Measurements from ENCODE around the gene CPS1. TPM values are rescaled to one million over a fixed set of nuclear protein-coding genes. Genes with fewer than 3 reads are reported as not detected.

The CPS1 gene
- total and polyA plus RNA-seq, 2 experiments from 2014 or later: 5.5 to 11.0 TPM

GRCh38 chr2:210617732-210618330, 61.4 kb downstream of the CPS1 start:
- no peaks in the 10 kb centered on the region for H3K79me2 ChIP-seq (replicated peaks; ENCODE audit: insufficient read depth)
- no peaks in the 10 kb centered on the region for H3K27me3 ChIP-seq (ENCODE audit: insufficient read depth)
- H3F3A ChIP-seq (replicated peaks; ENCODE audit: low read depth): no peaks in the 10 kb centered on the region
- H3K4me2 ChIP-seq: no peak overlapping the region
- Mint-ChIP-seq H3K36me3 (ENCODE audit: low read depth) (no peaks in the 10 kb centered on the region; the same call in 2 of the 3 replicates), H3K4me3 (no peak overlapping the region), H3K27me3 (ENCODE audit: insufficient read depth, low read depth, poor library complexity) (peaks cover 2% of the 10 kb centered on the region), H3K27ac (no peak overlapping the region), H3K4me1 (peaks cover 10% of the 10 kb centered on the region), H3K9me3 (no peaks in the 10 kb centered on the region)
- peak; percentile 69 for DNase-seq (ENCODE audit: low spot score)
- peaks cover 4% of the 10 kb centered on the region for H3K4me1 ChIP-seq (ENCODE audit: insufficient read depth)
- H3K36me3 ChIP-seq (ENCODE audit: insufficient read depth): no peaks in the 10 kb centered on the region
- no peak overlapping the region for H3K4me3 ChIP-seq
- TF ChIP-seq JUNB (IDR thresholded peaks at IDR 0.05; ENCODE audit: unreplicated experiment) (no peak), NANOG (IDR thresholded peaks at IDR 0.05; ENCODE audit: borderline replicate concordance) (no peak), CTCF (conservative IDR thresholded peaks at IDR 0.05; ENCODE audit: low read depth in 2 of 2) (peak; percentile 82 to 88), ZNF331 (CRISPR knock-in tag; IDR thresholded peaks at IDR 0.05; ENCODE audit: low read depth) (no peak)
- H3K27ac ChIP-seq (ENCODE audit: low read depth): no peak overlapping the region
- no peaks in the 10 kb centered on the region for H4K20me1 ChIP-seq (replicated peaks; ENCODE audit: insufficient read depth)
- H3K9me2 ChIP-seq (ENCODE audit: insufficient read depth): no peaks in the 10 kb centered on the region
- H2AFZ ChIP-seq: no peak overlapping the region
- peak; percentile 77 for ATAC-seq

- Histone ChIP-seq H4K20me1 (replicated peaks; ENCODE audit: insufficient read depth) (no peaks in the 10 kb centered on the region), H3K27me3 (ENCODE audit: insufficient read depth) (no peaks in the 10 kb centered on the region), H3K4me3 (no peak overlapping the region), H3F3A (replicated peaks; ENCODE audit: low read depth) (no peaks in the 10 kb centered on the region), H3K9me2 (ENCODE audit: insufficient read depth) (no peaks in the 10 kb centered on the region), H3K4me2 (no peak overlapping the region), H3K4me1 (ENCODE audit: insufficient read depth) (peaks cover 4% of the 10 kb centered on the region), H2AFZ (no peak overlapping the region), H3K27ac (ENCODE audit: low read depth) (no peak overlapping the region), H3K36me3 (ENCODE audit: insufficient read depth) (no peaks in the 10 kb centered on the region), H3K79me2 (replicated peaks; ENCODE audit: insufficient read depth) (no peaks in the 10 kb centered on the region)
- ATAC-seq (peak; percentile 80), DNase-seq (ENCODE audit: low spot score) (peak; percentile 79)
- Mint-ChIP-seq H3K9me3 (no peaks in the 10 kb centered on the region), H3K4me1 (peaks cover 15% of the 10 kb centered on the region), H3K4me3 (no peak overlapping the region), H3K36me3 (ENCODE audit: low read depth) (no peaks in the 10 kb centered on the region; the same call in 2 of the 3 replicates), H3K27me3 (ENCODE audit: insufficient read depth, low read depth, poor library complexity) (peaks cover 2% of the 10 kb centered on the region), H3K27ac (peak overlapping the region; percentile 78)
- no peak for TF ChIP-seq ZNF331 (CRISPR knock-in tag; IDR thresholded peaks at IDR 0.05; ENCODE audit: low read depth)
- TF ChIP-seq NANOG (IDR thresholded peaks at IDR 0.05; ENCODE audit: borderline replicate concordance): no peak; the same call in 1 of the 2 replicates
- TF ChIP-seq, protein P1, sequence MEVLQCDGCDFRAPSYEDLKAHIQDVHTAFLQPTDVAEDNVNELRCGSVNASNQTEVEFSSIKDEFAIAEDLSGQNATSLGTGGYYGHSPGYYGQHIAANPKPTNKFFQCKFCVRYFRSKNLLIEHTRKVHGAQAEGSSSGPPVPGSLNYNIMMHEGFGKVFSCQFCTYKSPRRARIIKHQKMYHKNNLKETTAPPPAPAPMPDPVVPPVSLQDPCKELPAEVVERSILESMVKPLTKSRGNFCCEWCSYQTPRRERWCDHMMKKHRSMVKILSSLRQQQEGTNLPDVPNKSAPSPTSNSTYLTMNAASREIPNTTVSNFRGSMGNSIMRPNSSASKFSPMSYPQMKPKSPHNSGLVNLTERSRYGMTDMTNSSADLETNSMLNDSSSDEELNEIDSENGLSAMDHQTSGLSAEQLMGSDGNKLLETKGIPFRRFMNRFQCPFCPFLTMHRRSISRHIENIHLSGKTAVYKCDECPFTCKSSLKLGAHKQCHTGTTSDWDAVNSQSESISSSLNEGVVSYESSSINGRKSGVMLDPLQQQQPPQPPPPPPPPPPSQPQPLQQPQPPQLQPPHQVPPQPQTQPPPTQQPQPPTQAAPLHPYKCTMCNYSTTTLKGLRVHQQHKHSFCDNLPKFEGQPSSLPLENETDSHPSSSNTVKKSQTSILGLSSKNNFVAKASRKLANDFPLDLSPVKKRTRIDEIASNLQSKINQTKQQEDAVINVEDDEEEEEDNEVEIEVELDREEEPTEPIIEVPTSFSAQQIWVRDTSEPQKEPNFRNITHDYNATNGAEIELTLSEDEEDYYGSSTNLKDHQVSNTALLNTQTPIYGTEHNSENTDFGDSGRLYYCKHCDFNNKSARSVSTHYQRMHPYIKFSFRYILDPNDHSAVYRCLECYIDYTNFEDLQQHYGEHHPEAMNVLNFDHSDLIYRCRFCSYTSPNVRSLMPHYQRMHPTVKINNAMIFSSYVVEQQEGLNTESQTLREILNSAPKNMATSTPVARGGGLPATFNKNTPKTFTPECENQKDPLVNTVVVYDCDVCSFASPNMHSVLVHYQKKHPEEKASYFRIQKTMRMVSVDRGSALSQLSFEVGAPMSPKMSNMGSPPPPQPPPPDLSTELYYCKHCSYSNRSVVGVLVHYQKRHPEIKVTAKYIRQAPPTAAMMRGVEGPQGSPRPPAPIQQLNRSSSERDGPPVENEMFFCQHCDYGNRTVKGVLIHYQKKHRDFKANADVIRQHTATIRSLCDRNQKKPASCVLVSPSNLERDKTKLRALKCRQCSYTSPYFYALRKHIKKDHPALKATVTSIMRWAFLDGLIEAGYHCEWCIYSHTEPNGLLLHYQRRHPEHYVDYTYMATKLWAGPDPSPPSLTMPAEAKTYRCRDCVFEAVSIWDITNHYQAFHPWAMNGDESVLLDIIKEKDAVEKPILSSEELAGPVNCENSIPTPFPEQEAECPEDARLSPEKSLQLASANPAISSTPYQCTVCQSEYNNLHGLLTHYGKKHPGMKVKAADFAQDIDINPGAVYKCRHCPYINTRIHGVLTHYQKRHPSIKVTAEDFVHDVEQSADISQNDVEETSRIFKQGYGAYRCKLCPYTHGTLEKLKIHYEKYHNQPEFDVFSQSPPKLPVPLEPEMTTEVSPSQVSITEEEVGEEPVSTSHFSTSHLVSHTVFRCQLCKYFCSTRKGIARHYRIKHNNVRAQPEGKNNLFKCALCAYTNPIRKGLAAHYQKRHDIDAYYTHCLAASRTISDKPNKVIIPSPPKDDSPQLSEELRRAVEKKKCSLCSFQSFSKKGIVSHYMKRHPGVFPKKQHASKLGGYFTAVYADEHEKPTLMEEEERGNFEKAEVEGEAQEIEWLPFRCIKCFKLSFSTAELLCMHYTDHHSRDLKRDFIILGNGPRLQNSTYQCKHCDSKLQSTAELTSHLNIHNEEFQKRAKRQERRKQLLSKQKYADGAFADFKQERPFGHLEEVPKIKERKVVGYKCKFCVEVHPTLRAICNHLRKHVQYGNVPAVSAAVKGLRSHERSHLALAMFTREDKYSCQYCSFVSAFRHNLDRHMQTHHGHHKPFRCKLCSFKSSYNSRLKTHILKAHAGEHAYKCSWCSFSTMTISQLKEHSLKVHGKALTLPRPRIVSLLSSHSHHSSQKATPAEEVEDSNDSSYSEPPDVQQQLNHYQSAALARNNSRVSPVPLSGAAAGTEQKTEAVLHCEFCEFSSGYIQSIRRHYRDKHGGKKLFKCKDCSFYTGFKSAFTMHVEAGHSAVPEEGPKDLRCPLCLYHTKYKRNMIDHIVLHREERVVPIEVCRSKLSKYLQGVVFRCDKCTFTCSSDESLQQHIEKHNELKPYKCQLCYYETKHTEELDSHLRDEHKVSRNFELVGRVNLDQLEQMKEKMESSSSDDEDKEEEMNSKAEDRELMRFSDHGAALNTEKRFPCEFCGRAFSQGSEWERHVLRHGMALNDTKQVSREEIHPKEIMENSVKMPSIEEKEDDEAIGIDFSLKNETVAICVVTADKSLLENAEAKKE (CRISPR knock-in tag; IDR thresholded peaks at IDR 0.05): no peak
- no peak for TF ChIP-seq REST (IDR thresholded peaks at IDR 0.05; ENCODE audit: unreplicated experiment)
- no peak for TF ChIP-seq CTCF (conservative IDR thresholded peaks at IDR 0.05; ENCODE audit: low read depth in 2 of 2)
Measured at GRCh38 chr2:210620456-210620855, 64.1 kb downstream of the CPS1 start.
